ENCODE results near the gene DALRD3. TPM values are rescaled to one million over a fixed set of nuclear protein-coding genes. Genes with fewer than 3 reads are reported as not detected.

The DALRD3 gene
- total RNA-seq, 1 donor from 2014 or later: 35.4 TPM

DNA sequence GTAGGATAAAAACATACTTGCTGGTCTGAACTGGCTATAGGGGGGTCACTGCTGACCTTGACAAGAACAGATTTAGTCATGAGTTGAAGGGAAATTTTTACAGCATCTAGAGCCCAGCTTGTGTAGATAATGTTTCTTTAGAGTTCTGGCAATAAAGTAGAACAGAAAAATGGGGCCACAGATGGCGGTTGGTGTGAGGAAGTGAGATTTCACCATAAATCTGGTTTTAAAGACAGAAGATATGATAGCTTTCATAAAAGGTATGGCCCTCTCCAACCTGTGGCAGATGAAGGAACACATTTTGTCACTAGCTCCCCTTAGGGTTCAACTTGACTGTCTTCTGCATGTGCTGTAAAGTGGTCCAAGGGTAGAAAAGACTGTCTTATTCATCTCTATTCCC lies 35.2 kb upstream of the DALRD3 start:
- no peak overlapping the region for H3K4me3 ChIP-seq
- H3K36me3 ChIP-seq: peaks cover 0 to 58% of the 10 kb centered on the region in 2 donors
- no peak for DNase-seq (ENCODE audit: extremely low spot score in 2 of 2)
- intact Hi-C loops (cut with DNase I): no loop called here
- no peak for TF ChIP-seq POLR2AphosphoS5 (IDR thresholded peaks at IDR 0.05; ENCODE audit: insufficient read depth in 1 of 2, low read depth in 1 of 2)
- TF ChIP-seq, protein P1, sequence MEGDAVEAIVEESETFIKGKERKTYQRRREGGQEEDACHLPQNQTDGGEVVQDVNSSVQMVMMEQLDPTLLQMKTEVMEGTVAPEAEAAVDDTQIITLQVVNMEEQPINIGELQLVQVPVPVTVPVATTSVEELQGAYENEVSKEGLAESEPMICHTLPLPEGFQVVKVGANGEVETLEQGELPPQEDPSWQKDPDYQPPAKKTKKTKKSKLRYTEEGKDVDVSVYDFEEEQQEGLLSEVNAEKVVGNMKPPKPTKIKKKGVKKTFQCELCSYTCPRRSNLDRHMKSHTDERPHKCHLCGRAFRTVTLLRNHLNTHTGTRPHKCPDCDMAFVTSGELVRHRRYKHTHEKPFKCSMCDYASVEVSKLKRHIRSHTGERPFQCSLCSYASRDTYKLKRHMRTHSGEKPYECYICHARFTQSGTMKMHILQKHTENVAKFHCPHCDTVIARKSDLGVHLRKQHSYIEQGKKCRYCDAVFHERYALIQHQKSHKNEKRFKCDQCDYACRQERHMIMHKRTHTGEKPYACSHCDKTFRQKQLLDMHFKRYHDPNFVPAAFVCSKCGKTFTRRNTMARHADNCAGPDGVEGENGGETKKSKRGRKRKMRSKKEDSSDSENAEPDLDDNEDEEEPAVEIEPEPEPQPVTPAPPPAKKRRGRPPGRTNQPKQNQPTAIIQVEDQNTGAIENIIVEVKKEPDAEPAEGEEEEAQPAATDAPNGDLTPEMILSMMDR (IDR thresholded peaks at IDR 0.05): no peak
- TF ChIP-seq POLR2A (IDR thresholded peaks at IDR 0.05): no peak
- no peaks in the 10 kb centered on the region for H3K4me1 ChIP-seq
- H3K27ac ChIP-seq: no peak overlapping the region
- no peaks in the 10 kb centered on the region for H3K27me3 ChIP-seq
- H3K9me3 ChIP-seq: no peaks in the 10 kb centered on the region

DNA sequence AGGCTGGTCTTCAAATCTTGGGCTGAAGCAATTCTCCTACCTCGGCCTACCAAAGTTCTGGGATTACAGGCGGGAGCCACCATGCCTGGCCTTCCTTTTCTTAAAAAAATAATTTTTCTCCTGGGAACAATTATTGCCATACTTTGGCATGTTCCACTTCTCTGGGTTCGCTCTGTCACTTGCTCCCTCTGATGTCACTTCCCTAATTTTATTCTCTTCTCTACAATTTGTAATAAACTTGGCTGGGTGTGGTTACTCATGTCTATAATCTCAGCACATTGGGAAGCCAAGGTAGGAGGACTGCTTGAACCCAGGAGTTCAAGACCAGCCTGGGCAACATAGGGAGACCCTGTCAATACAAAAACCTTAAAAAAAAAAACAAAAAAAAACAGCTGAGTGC lies 16.9 kb upstream of the DALRD3 start:
- intact Hi-C loops (cut with DNase I): no loop called here
- no peak overlapping the region for H3K27ac ChIP-seq
- no peaks in the 10 kb centered on the region for H3K4me1 ChIP-seq
- H3K4me3 ChIP-seq: no peak overlapping the region
- TF ChIP-seq POLR2AphosphoS5 (IDR thresholded peaks at IDR 0.05; ENCODE audit: insufficient read depth in 1 of 2, low read depth in 1 of 2): no peak
- peaks cover 0 to 55% of the 10 kb centered on the region in 2 donors for H3K36me3 ChIP-seq
- no peaks in the 10 kb centered on the region for H3K27me3 ChIP-seq
- DNase-seq (ENCODE audit: extremely low spot score in 2 of 2): no peak
- no peaks in the 10 kb centered on the region for H3K9me3 ChIP-seq

DNA sequence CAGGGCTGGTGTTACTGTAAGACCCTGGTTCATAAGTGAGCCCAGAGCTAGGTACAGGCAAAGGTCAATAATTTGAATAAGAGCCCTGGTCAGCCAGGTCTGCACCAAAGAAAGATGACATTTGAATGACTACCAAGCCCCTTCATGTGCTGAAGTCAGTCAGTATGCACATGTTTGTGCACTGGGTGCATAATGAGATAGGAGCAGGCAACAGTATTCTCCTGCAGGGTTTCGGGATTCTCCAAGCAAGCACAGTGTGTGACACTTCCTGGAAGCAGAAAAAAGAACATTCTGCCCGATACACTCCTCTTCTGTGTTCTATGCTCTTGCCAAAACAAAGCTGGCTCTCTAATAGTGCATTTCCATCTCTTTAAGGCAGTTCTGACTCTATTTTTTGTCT lies 16.3 kb upstream of the DALRD3 start:
- intact Hi-C loops (cut with DNase I): no loop called here
- no peak overlapping the region for H3K27ac ChIP-seq
- H3K4me1 ChIP-seq: no peaks in the 10 kb centered on the region
- H3K36me3 ChIP-seq: peaks cover 0 to 49% of the 10 kb centered on the region in 2 donors
- no peaks in the 10 kb centered on the region for H3K27me3 ChIP-seq
- no peak for DNase-seq (ENCODE audit: extremely low spot score in 2 of 2)
- H3K4me3 ChIP-seq: no peak overlapping the region
- TF ChIP-seq POLR2AphosphoS5 (IDR thresholded peaks at IDR 0.05; ENCODE audit: insufficient read depth in 1 of 2, low read depth in 1 of 2): no peak
- TF ChIP-seq, protein P1 (IDR thresholded peaks at IDR 0.05): no peak
- TF ChIP-seq POLR2A (IDR thresholded peaks at IDR 0.05): no peak
- H3K9me3 ChIP-seq: no peaks in the 10 kb centered on the region

DNA sequence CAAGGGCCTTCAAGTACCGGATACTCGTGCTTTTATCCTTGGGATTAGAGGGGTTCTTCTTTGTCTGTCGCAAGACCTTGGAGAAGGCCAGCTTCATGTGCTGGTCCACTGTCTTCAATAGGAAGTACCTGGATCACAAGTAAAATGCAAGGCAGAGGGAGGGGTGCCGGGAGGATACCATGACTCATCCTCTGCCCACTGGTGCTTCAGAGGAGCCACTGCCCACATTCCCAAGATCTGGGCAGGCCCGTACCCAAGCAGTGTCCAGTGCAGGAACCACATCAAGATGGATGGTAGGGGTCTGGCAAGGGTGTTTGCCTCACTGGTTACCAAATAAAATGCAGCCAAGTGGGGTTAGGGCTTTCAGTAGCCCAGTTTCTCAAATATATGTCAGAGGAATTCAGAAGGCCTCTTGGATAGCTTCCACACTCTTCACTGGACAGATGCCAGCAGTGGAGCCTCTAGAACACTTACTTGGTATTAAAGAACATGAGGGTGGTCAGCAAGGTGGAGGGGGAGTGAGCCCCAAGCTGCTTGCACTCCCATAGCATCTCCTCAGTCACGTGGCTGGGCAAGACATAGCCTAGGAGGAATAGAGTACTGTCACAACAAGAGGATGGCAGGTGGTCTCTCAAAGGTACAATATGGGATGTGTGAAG lies 14.4 kb upstream of the DALRD3 start:
- Histone ChIP-seq H3K4me1 (peaks cover 12% of the 10 kb centered on the region), H3K27ac (no peak overlapping the region), H3K27me3 (no peaks in the 10 kb centered on the region), H3K9me3 (no peaks in the 10 kb centered on the region), H3K36me3 (peaks cover 0 to 38% of the 10 kb centered on the region in 2 donors), H3K4me3 (no peak overlapping the region)
- TF ChIP-seq POLR2A (IDR thresholded peaks at IDR 0.05) (no peak), POLR2AphosphoS5 (IDR thresholded peaks at IDR 0.05; ENCODE audit: insufficient read depth in 1 of 2, low read depth in 1 of 2) (no peak)
- TF ChIP-seq, protein P1 (IDR thresholded peaks at IDR 0.05): no peak
- intact Hi-C loops (cut with DNase I): no loop called here
- DNase-seq (ENCODE audit: extremely low spot score in 2 of 2): no peak

DNA sequence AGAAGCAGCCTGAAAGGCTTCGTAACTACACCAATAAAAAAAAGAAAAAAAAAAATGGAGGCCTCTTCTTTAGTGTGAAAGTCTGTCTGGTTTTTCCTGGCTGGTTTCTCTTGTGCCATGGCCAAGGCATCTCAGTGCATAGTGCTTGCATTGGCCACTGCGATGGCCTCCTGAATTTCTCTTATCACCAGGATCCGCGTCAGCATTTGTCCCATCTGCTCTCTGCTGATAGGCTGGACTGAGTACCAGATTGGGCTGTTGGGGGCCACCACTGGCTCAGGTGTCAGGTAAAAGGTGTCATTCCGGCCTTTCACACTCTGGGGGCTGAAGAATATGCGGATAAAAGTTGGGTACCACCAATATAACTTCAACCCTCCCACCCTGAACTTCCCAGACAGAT lies 11.9 kb upstream of the DALRD3 start:
- Histone ChIP-seq H3K27me3 (no peaks in the 10 kb centered on the region), H3K27ac (no peak overlapping the region), H3K4me3 (no peak overlapping the region), H3K4me1 (peaks cover 15% of the 10 kb centered on the region), H3K36me3 (peaks cover 0 to 45% of the 10 kb centered on the region in 2 donors), H3K9me3 (no peaks in the 10 kb centered on the region)
- no peak for DNase-seq (ENCODE audit: extremely low spot score in 2 of 2)
- no peak for TF ChIP-seq POLR2A (IDR thresholded peaks at IDR 0.05)
- intact Hi-C loops (cut with DNase I): no loop called here

DNA sequence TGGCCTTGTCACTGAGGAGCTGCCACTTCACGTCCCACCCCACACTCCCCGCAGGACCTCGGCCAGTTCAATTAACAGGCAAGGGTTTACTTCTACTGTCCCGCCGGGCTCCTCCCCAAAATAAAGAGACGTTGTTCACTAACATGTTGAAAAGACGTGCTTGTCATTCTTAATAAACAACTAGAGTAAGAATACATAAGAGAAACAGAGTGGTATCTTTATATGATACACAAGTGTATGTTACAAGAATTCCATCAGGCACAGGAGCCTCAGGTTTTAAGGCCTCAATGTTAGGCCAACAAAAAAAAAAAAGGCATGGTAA lies 11.1 kb upstream of the DALRD3 start:
- H3K4me1 ChIP-seq: peaks cover 15% of the 10 kb centered on the region
- peak overlapping the region; percentile 75 to 86 for H3K4me3 ChIP-seq
- intact Hi-C loops (cut with DNase I): no loop called here

More for the DNA sequence above, 11.1 kb upstream of the DALRD3 start:
- DNase-seq (ENCODE audit: extremely low spot score in 2 of 2): no peak
- Histone ChIP-seq H3K27me3 (no peaks in the 10 kb centered on the region), H3K36me3 (peaks cover 0 to 45% of the 10 kb centered on the region in 2 donors), H3K27ac (peak overlapping the region; percentile 96), H3K9me3 (no peaks in the 10 kb centered on the region)
- TF ChIP-seq POLR2AphosphoS5 (IDR thresholded peaks at IDR 0.05; ENCODE audit: insufficient read depth in 1 of 2, low read depth in 1 of 2): no peak
- TF ChIP-seq, protein P1 (IDR thresholded peaks at IDR 0.05): no peak
- no peak for TF ChIP-seq POLR2A (IDR thresholded peaks at IDR 0.05)

All from vagina (tissue), 2 donors.